Tibial artery (tissue), 4 donors: ENCODE measurements around the gene MCTP1.

Experiments used
- DNase-seq, 2 donors: peaks; one replicate each; pipeline ENCODE4 v3.0.0-alpha.2; 2019
- H3K27ac ChIP-seq, 2 donors: fragments of 200-600 bp; sonication (generic) in 1 of 2; 1 replicate in 1 of 2; 2 replicates in 1 of 2; pipeline ENCODE4 v1.5.1; 2018 to 2019; ENCODE audit warnings: mild to moderate bottlenecking in 1 of 2
- H3K27me3 ChIP-seq, 2 donors: fragments of 200-600 bp; sonication (generic) in 1 of 2; one replicate each; pipeline versions ENCODE4 v1.5.1 to v1.6.0; 2016 to 2019
- H3K36me3 ChIP-seq, 3 donors: fragments of 200-600 bp; sonication (generic) in 2 of 3; one replicate each; pipeline ENCODE4 v1.5.1; 2016 to 2019; ENCODE audit warnings: mild to moderate bottlenecking in 2 of 3
- H3K4me1 ChIP-seq, 4 donors: fragments of 200-600 bp; sonication (generic) in 2 of 4; 1 replicate in 3 of 4; 2 replicates in 1 of 4; pipeline ENCODE4 v1.5.1; 2016 to 2019
- H3K4me3 ChIP-seq, 2 donors: fragments of 200-600 bp; sonication (generic) in 1 of 2; 1 replicate in 1 of 2; 2 replicates in 1 of 2; pipeline ENCODE4 v1.5.1; 2018 to 2019; ENCODE audit warnings: mild to moderate bottlenecking in 2 of 2
- H3K9me3 ChIP-seq, 3 donors: fragments of 200-600 bp; sonication (generic) in 1 of 3; one replicate each; pipeline ENCODE4 v1.5.1; 2016 to 2019
- CTCF ChIP-seq, 2 experiments: fragments of 200-600 bp in 1 of 2; fragments of 450-650 bp in 1 of 2; IDR thresholded peaks; one replicate each; pipeline ENCODE4 v1.5.1; 2017 to 2019; ENCODE audit warnings: antibody characterized with exemption in 2 of 2, mild to moderate bottlenecking in 1 of 2, moderate library complexity in 1 of 2
- intact Hi-C: fragments of 100-400 bp; cut with DNase I; formaldehyde crosslinking; loops from one replicate; pipeline ENCODE4 v1.15.0; 2023; ENCODE audit warnings: low total_unique reads

Gene MCTP1

GRCh38 chr5:94893412-94894135 lies 391.3 kb downstream of the MCTP1 start:
- no peak for DNase-seq
- Histone ChIP-seq H3K27me3 (no peaks in the 10 kb centered on the region), H3K4me1 (no peaks in the 10 kb centered on the region), H3K27ac (no peak overlapping the region), H3K4me3 (no peak overlapping the region), H3K36me3 (no peaks in the 10 kb centered on the region), H3K9me3 (no peaks in the 10 kb centered on the region)
- TF ChIP-seq CTCF (IDR thresholded peaks at IDR 0.05), result no peak
- intact Hi-C loops, result no loop called here

- Histone ChIP-seq H3K9me3 (no peaks in the 10 kb centered on the region), H3K27me3 (no peaks in the 10 kb centered on the region)
- no peak for TF ChIP-seq CTCF (IDR thresholded peaks at IDR 0.05)
These were observed 392.9 kb downstream of the MCTP1 start for GRCh38 chr5:94891972-94892371.

GRCh38 chr5:94891565-94891964 lies 393.3 kb downstream of the MCTP1 start:
- no peak for DNase-seq
- Histone ChIP-seq H3K9me3 (no peaks in the 10 kb centered on the region), H3K27ac (no peak overlapping the region), H3K27me3 (no peaks in the 10 kb centered on the region), H3K36me3 (no peaks in the 10 kb centered on the region), H3K4me3 (no peak overlapping the region), H3K4me1 (no peaks in the 10 kb centered on the region)
- TF ChIP-seq CTCF (IDR thresholded peaks at IDR 0.05), result no peak
- intact Hi-C loops, result no loop called here

More at GRCh38 chr5:94891972-94892371, 392.9 kb downstream of the MCTP1 start:
- no peak for DNase-seq
- intact Hi-C loops, result no loop called here
- H3K4me1 ChIP-seq, result no peaks in the 10 kb centered on the region
- H3K36me3 ChIP-seq, result no peaks in the 10 kb centered on the region
- H3K4me3 ChIP-seq, result no peak overlapping the region
- no peak overlapping the region for H3K27ac ChIP-seq

- intact Hi-C loops, result no loop called here
- TF ChIP-seq CTCF (IDR thresholded peaks at IDR 0.05), result no peak
- H3K4me3 ChIP-seq, result no peak overlapping the region
- no peaks in the 10 kb centered on the region for H3K27me3 ChIP-seq
- no peaks in the 10 kb centered on the region for H3K9me3 ChIP-seq
- no peaks in the 10 kb centered on the region for H3K4me1 ChIP-seq
- DNase-seq, result no peak
- H3K27ac ChIP-seq, result no peak overlapping the region
- no peaks in the 10 kb centered on the region for H3K36me3 ChIP-seq
These were observed 394.0 kb downstream of the MCTP1 start for GRCh38 chr5:94890907-94891306.

- no peak for DNase-seq
- no peak for TF ChIP-seq CTCF (IDR thresholded peaks at IDR 0.05)
- intact Hi-C loops, result no loop called here
- Histone ChIP-seq H3K27ac (no peak overlapping the region), H3K4me3 (no peak overlapping the region), H3K27me3 (no peaks in the 10 kb centered on the region), H3K4me1 (no peaks in the 10 kb centered on the region), H3K36me3 (no peaks in the 10 kb centered on the region), H3K9me3 (no peaks in the 10 kb centered on the region)
These were observed 396.2 kb downstream of the MCTP1 start for GRCh38 chr5:94888674-94889073.

- Histone ChIP-seq H3K36me3 (no peaks in the 10 kb centered on the region), H3K9me3 (no peaks in the 10 kb centered on the region), H3K27me3 (no peaks in the 10 kb centered on the region), H3K4me1 (no peaks in the 10 kb centered on the region), H3K27ac (no peak overlapping the region), H3K4me3 (no peak overlapping the region)
- TF ChIP-seq CTCF (IDR thresholded peaks at IDR 0.05), result no peak
- intact Hi-C loops, result no loop called here
- no peak for DNase-seq
These were observed 399.0 kb downstream of the MCTP1 start for GRCh38 chr5:94885931-94886330.
